Mesenchymal stem cell (in vitro differentiated cells and primary cell): Measurements from ENCODE around the gene TRDN.

Experiments
- DNase-seq: peaks from one replicate; pipeline ENCODE4 v3.0.0-alpha.2; 2013
- H2AFZ ChIP-seq: one replicate; pipeline ENCODE4 v1.6.1; 2013; ENCODE audit warnings: low read depth, mild to moderate bottlenecking, control low read depth, inconsistent platforms, low read length, moderate library complexity
- H2AK5ac ChIP-seq: 2 replicates; pipeline ENCODE4 v1.6.1; 2013; ENCODE audit warnings: low read length, moderate library complexity, mild to moderate bottlenecking, inconsistent platforms; ENCODE audit not compliant: severe bottlenecking
- H2BK120ac ChIP-seq: one replicate; pipeline ENCODE4 v1.6.1; 2013; ENCODE audit warnings: low read depth, mild to moderate bottlenecking, inconsistent platforms, low read length, moderate library complexity
- H2BK12ac ChIP-seq, 2 experiments: one replicate each; pipeline ENCODE4 v1.6.1; 2013; ENCODE audit warnings: inconsistent platforms in 2 of 2, low read length in 2 of 2, mild to moderate bottlenecking in 2 of 2, moderate library complexity in 2 of 2, control low read depth in 1 of 2
- H2BK15ac ChIP-seq: one replicate; pipeline ENCODE4 v1.6.1; 2013; ENCODE audit warnings: mild to moderate bottlenecking, low read depth, inconsistent platforms; ENCODE audit not compliant: poor library complexity, severe bottlenecking
- H2BK5ac ChIP-seq: 2 replicates; pipeline ENCODE4 v1.6.1; 2013; ENCODE audit warnings: low read depth, mild to moderate bottlenecking, low read length, control low read depth, inconsistent platforms; ENCODE audit not compliant: poor library complexity, severe bottlenecking
- H3K14ac ChIP-seq, 2 experiments: one replicate each; pipeline ENCODE4 v1.6.1; 2013; ENCODE audit warnings: inconsistent platforms in 2 of 2, low read length in 2 of 2, control low read depth in 1 of 2, mild to moderate bottlenecking in 1 of 2, moderate library complexity in 1 of 2
- H3K18ac ChIP-seq, 2 experiments: one replicate each; pipeline ENCODE4 v1.6.1; 2013; ENCODE audit warnings: inconsistent platforms in 2 of 2, low read length in 2 of 2, control low read depth in 1 of 2, low read depth in 1 of 2, mild to moderate bottlenecking in 1 of 2
- H3K23ac ChIP-seq, 2 experiments: one replicate each; pipeline ENCODE4 v1.6.1; 2013; ENCODE audit warnings: inconsistent platforms in 2 of 2, low read length in 2 of 2, mild to moderate bottlenecking in 2 of 2, moderate library complexity in 2 of 2, control low read depth in 1 of 2
- H3K27ac ChIP-seq: 2 replicates; pipeline ENCODE4 v1.5.1; 2013; ENCODE audit warnings: mild to moderate bottlenecking, moderate library complexity, low read length, control low read depth, inconsistent platforms; ENCODE audit not compliant: poor library complexity, severe bottlenecking
- H3K27me3 ChIP-seq, 2 experiments: 2 replicates each; pipeline versions ENCODE4 v1.6.1 to v1.7.0; 2013; ENCODE audit warnings: low read length in 2 of 2, mild to moderate bottlenecking in 2 of 2, moderate library complexity in 2 of 2, control low read depth in 1 of 2, inconsistent platforms in 1 of 2; ENCODE audit not compliant: control insufficient read depth in 1 of 2, insufficient read depth in 1 of 2
- H3K36me3 ChIP-seq, 2 experiments: 2 replicates each; pipeline versions ENCODE4 v1.6.1 to v1.7.0; 2013; ENCODE audit warnings: low read length in 2 of 2, control low read depth in 1 of 2, inconsistent platforms in 1 of 2, low read depth in 1 of 2, mild to moderate bottlenecking in 1 of 2; ENCODE audit not compliant: insufficient read depth in 2 of 2, control insufficient read depth in 1 of 2
- H3K4ac ChIP-seq, 2 experiments: one replicate each; pipeline ENCODE4 v1.6.1; 2013; ENCODE audit warnings: inconsistent platforms in 2 of 2, low read length in 2 of 2, mild to moderate bottlenecking in 2 of 2, moderate library complexity in 2 of 2, control low read depth in 1 of 2, low read depth in 1 of 2
- H3K4me1 ChIP-seq: 2 replicates; pipeline ENCODE4 v1.6.1; 2013; ENCODE audit warnings: low read depth, low read length, control low read depth; ENCODE audit not compliant: control insufficient read depth, insufficient read depth
- H3K4me2 ChIP-seq: 2 replicates; pipeline ENCODE4 v1.6.1; 2013; ENCODE audit warnings: low read length, mild to moderate bottlenecking, inconsistent platforms; ENCODE audit not compliant: poor library complexity, severe bottlenecking
- H3K4me3 ChIP-seq, 2 experiments: 2 replicates each; pipeline versions ENCODE4 v1.5.1 to v1.7.0; 2013; ENCODE audit warnings: low read length in 2 of 2, mild to moderate bottlenecking in 2 of 2, control low read depth in 1 of 2, low read depth in 1 of 2; ENCODE audit not compliant: insufficient read depth in 1 of 2
- H3K79me1 ChIP-seq: replicated peaks from 2 replicates; pipeline ENCODE4 v1.6.1; 2013; ENCODE audit warnings: mild to moderate bottlenecking, control low read depth, low read length, inconsistent platforms; ENCODE audit not compliant: poor library complexity, severe bottlenecking
- H3K9ac ChIP-seq: 2 replicates; pipeline ENCODE4 v1.7.0; 2013; ENCODE audit warnings: mild to moderate bottlenecking, low read length, moderate library complexity
- H3K9me3 ChIP-seq: 2 replicates; pipeline ENCODE4 v1.7.0; 2013; ENCODE audit warnings: mild to moderate bottlenecking, low read length; ENCODE audit not compliant: control insufficient read depth
- H4K8ac ChIP-seq: one replicate; pipeline ENCODE4 v1.6.1; 2013; ENCODE audit warnings: inconsistent platforms, mild to moderate bottlenecking, low read length, moderate library complexity
- H4K91ac ChIP-seq: one replicate; pipeline ENCODE4 v1.6.1; 2013; ENCODE audit warnings: mild to moderate bottlenecking, low read length, inconsistent platforms
- WGBS: methylation state at CpG from one replicate; pipeline ENCODE4 v1.1.7; 2013; ENCODE audit warnings: mixed read lengths; 5-methylcytosine and 5-hydroxymethylcytosine counted together

TRDN gene

DNA sequence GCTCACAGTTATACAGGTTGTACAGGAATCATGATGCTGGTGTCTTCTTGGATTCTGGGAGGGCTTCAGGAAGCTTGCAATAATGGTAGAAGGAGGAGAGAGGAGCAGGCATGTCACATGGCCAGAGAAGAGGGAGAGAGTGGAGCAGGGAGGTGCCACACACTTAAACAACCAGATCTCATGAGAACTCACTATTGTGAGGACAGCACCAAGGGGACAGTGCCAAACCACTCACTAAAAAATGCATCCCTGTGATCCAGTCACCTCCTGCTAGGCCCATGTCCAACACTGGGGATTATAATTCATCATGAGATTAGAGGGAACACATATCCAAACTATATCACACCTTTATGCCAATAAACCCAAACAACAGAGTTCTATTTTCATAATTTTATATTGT, 67.2 kb downstream of the TRDN start:
- Histone ChIP-seq H3K79me1 (no peaks in the 10 kb centered on the region), H2BK5ac (no peak overlapping the region), H3K9me3 (no peaks in the 10 kb centered on the region), H3K23ac (no peak overlapping the region), H2BK15ac (no peak overlapping the region), H3K4ac (no peak overlapping the region), H2AFZ (no peak overlapping the region), H2BK120ac (no peak overlapping the region), H3K36me3 (no peaks in the 10 kb centered on the region), H3K14ac (no peak overlapping the region), H3K4me1 (no peaks in the 10 kb centered on the region), H4K91ac (peak overlapping the region; percentile 40), H3K27me3 (no peaks in the 10 kb centered on the region), H3K4me3 (no peak overlapping the region), H4K8ac (no peak overlapping the region), H3K4me2 (no peak overlapping the region), H3K9ac (no peak overlapping the region), H2BK12ac (no peak overlapping the region), H3K18ac (no peak overlapping the region), H3K27ac (no peak overlapping the region), H2AK5ac (no peak overlapping the region)
- no peak for DNase-seq

DNA sequence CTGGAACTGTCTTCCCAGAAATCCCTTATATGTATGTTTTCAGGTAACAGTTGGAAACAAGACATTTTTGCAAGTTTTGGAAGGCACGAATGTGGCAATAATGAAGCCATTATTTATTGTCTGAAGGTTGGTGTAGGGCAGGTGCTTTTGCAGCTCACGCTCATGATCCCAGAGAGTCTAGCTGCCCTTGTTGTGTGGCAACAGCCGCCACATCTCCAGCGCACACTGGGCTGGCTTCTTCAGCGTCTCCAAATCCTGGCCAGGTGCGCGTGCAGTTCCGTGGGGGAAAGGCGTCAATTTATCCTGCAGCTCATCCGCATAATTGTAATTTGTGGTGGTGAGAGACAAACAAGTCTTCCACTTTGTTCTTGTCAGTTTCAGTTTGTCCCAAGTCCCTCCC, 71.2 kb downstream of the TRDN start:
- H3K36me3 ChIP-seq, result no peaks in the 10 kb centered on the region
- no peak overlapping the region for H4K91ac ChIP-seq
- H3K4me1 ChIP-seq, result no peaks in the 10 kb centered on the region
- DNase-seq, result no peak
- H2BK120ac ChIP-seq, result no peak overlapping the region
- no peak overlapping the region for H3K27ac ChIP-seq
- no peak overlapping the region for H2BK15ac ChIP-seq
- H3K4me3 ChIP-seq, result no peak overlapping the region
- H3K14ac ChIP-seq, result no peak overlapping the region
- H3K4ac ChIP-seq, result no peak overlapping the region
- H3K18ac ChIP-seq, result no peak overlapping the region
- 98% methylated on average over 10 of the region's 10 CpGs for WGBS
- no peak overlapping the region for H4K8ac ChIP-seq
- H3K79me1 ChIP-seq, result no peaks in the 10 kb centered on the region
- H3K4me2 ChIP-seq, result no peak overlapping the region
- no peaks in the 10 kb centered on the region for H3K9me3 ChIP-seq
- H2AK5ac ChIP-seq, result no peak overlapping the region
- H3K27me3 ChIP-seq, result no peaks in the 10 kb centered on the region
- H3K9ac ChIP-seq, result no peak overlapping the region
- no peak overlapping the region for H2BK5ac ChIP-seq
- H2BK12ac ChIP-seq, result no peak overlapping the region
- H3K23ac ChIP-seq, result no peak overlapping the region
- no peak overlapping the region for H2AFZ ChIP-seq

DNA sequence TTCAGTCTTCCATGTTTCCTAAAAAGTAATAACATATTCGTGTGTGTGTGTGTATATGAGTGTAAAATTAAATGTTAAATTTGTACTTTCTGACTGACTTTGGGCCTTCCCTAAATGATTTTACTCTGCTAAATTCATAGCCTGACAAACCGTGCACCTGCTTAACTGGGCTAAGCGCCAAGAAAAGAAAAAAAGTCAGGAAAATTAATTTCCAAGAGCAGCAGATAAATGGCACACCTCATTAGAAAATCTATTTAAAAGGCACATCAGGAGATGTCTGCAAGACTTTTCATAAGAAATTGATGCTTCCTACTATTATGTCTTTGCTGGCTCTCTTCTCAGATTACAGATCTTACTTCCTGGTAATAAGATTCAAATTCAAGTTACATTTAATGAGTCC, 72.4 kb downstream of the TRDN start:
- Histone ChIP-seq H3K4ac (no peak overlapping the region), H3K27me3 (no peaks in the 10 kb centered on the region), H3K4me1 (no peaks in the 10 kb centered on the region), H3K36me3 (no peaks in the 10 kb centered on the region), H3K79me1 (no peaks in the 10 kb centered on the region), H4K91ac (no peak overlapping the region), H3K23ac (no peak overlapping the region), H2BK120ac (no peak overlapping the region), H2BK15ac (no peak overlapping the region), H2AK5ac (no peak overlapping the region), H3K9me3 (no peaks in the 10 kb centered on the region), H4K8ac (no peak overlapping the region), H2BK5ac (no peak overlapping the region), H3K14ac (no peak overlapping the region), H2AFZ (no peak overlapping the region), H3K4me2 (no peak overlapping the region), H2BK12ac (no peak overlapping the region), H3K18ac (no peak overlapping the region), H3K9ac (no peak overlapping the region), H3K4me3 (no peak overlapping the region), H3K27ac (no peak overlapping the region)
- DNase-seq, result no peak
- 97% methylated on average over 2 of the region's 3 CpGs for WGBS

DNA sequence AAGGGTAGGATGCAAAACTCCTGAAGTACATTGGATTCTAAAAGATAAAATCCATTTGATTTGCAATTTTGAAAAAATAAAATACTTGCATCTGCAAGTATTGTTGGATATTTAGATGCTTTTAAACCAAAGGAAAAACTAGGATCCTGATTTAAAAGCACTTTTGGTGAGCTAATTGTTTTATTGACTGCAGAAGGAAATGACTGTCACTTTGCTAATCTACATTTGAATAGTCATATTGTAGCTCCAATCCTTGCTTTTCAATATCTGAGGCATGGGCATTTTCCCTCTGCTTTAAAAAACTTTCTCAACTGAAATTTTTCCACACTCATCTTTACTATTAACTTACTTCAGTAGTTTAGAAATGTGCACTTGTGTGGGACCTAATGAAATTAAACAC, 74.1 kb downstream of the TRDN start:
- Histone ChIP-seq H3K9me3 (no peaks in the 10 kb centered on the region), H3K4me1 (no peaks in the 10 kb centered on the region), H3K14ac (no peak overlapping the region), H4K91ac (no peak overlapping the region), H3K4me3 (no peak overlapping the region), H3K9ac (no peak overlapping the region), H2BK5ac (no peak overlapping the region), H3K18ac (no peak overlapping the region), H3K36me3 (no peaks in the 10 kb centered on the region), H2AK5ac (no peak overlapping the region), H3K27ac (no peak overlapping the region), H2BK15ac (no peak overlapping the region), H3K23ac (no peak overlapping the region), H3K79me1 (no peaks in the 10 kb centered on the region), H2BK120ac (no peak overlapping the region), H4K8ac (no peak overlapping the region), H2AFZ (no peak overlapping the region), H3K27me3 (no peaks in the 10 kb centered on the region), H3K4ac (no peak overlapping the region), H2BK12ac (no peak overlapping the region), H3K4me2 (no peak overlapping the region)
- DNase-seq, result no peak
